ENCODE measurements around the gene PAK6.

Gene PAK6

DNA sequence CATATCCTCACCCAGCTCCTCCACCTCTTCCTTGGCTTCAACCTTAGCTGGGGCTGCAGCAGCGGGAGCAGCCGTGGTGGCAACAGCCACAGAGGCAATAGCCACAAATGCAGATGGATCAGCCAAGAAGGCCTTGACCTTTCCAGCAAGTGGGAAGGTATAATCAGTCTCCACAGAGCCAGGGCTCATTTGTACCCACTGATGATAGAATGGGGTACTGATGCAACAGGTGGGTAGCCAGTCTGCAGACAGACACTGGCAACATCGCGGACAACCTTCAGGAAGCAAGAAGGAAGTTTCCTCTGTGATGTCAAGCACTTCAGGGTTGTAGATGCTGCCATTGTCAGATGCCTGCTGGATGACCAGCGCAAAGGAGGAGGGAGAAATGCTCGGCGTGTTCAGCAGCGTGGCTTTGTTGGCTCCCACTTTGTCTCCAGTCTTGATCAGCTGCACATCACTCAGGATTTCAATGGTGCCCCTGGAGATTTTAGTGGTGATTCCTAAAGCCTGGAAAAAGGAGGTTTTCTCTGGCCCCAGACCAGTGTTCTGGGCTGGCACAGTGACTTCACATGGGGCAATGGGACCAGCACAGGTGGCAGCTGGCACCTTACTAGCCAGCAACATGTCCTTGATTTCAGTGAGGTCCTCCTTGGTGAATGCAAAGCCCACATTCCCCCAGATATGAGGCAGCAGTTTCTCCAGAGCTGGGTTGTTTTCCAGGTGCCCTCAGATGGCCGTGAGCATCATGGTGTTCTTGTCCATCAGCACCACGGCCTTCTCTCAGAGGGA is 73.7 kb downstream of the PAK6 start:
- DNase-seq = no peak

DNA sequence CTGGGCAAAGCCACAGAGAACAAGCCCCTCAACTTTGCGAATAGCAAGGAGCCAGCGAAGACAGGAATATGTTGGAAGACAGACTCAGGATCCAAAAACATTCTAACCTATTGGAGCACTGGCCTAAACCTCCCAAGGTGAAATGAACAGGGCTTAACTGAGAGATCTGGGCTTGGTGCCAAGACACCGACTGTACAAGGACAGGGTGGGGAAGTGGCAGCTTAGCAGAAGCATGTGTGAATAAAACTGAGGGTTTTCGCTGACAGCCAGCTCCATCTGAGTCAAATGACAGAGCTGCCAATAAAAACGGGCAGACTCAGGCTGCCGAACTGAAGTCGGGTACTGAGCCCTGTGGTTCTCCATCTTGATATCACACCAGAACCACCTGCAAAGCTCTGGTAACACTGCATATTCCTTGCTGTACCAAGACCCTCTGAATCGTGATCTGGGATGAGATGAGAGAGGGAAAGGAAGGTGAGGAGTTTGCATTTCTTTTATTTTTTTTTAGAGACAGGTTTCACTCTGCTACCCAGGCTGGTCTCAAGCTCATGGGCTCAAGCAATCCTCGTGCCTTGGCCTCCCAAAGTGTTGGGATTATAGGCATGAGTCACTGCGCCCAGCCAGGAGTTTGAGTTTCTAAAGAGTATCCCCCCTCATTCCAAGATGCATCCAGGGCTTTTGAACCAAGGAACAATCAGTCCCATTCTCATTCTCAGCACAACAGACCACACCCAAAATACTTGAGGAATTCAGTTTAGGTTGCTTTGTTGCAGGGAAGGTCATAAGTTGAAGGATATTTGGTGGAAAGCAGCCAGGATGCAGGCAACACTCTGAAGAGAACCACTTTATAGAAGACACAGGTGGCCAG is 74.9 kb downstream of the PAK6 start:
- peak; percentile 37 for DNase-seq

DNA sequence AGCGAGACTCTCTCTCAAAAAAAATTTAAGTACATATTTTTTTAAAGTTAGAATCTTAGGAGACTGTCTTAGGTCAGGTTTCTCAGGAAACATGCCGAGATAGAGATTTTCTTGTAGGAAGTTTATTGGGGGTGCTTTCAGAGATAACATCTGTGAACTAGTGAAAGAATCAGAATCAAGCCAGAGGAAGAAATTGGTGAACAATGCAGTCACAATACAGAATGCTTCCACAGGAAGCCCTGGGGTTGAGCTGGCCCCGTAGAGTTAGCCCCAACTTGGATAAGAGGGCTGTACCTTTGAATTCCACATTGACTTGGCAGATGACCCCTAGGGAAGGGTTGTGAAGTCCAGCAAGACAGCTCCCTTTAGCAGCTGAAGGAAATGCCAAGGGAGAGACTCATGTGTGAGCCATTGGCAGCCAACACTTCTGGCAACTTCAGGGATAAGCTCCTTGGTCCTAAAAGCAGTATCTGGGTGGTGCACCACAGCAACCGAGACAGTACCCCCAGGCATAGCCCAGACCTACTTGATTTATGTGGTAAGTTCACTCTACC is 75.9 kb downstream of the PAK6 start:
- no peak for DNase-seq

DNA sequence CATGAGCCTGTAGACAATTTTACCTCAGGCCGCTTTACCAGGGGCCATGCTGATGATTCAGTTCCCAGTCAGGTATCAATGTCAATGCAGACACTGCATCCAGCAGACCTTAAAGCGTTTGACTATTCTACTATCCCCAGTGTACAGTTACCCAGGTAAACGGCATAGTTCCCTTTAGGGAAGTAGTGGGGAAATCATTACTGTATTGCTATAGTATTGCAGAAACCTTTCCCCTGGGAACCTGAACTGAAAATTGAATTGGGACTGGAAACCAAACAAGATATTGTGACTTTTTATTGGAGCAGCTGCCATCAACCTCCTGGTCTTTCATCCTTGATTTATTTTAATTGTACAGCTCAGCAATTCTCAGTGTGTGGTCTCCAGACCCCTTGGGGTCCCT is 78.1 kb downstream of the PAK6 start:
- DNase-seq = no peak

DNA sequence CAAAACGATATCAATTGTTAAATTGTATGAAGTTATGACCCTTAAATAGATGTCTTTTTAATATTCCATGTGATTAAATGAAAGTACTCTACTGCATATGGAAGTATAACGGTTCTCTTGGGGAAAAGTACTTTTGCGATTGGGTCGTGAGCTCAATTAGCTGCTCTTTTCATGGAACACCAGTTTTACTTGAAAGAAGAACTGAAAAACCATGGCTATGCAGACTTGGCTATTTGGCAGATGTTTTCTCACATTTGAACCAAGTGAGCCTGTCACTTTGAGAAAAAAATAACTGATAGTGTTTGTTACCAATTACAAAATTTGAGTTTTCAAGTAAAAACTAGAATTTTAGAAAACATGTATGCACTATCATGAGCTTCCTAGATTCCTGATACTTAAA is 78.7 kb downstream of the PAK6 start:
- no peak for DNase-seq

DNA sequence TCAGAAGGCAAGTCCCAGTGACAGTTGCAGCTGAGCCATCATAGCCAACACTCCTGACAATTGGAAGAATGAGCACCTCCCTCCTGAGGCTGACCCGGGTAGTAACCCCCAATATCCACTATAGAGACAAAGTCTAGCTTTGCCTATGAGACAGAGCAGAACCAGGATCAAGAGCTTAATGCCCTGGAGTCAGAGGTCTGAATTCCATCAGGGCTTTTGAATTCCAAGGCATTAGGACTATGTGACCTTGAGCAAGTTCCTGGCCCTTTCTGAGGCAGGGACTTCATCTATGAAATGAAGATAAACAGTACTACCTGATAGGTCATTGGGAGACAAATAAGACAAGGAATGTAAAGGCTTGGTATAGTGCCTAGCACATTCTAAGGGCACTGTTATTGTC is 81.5 kb downstream of the PAK6 start:
- no peak for DNase-seq

DNA sequence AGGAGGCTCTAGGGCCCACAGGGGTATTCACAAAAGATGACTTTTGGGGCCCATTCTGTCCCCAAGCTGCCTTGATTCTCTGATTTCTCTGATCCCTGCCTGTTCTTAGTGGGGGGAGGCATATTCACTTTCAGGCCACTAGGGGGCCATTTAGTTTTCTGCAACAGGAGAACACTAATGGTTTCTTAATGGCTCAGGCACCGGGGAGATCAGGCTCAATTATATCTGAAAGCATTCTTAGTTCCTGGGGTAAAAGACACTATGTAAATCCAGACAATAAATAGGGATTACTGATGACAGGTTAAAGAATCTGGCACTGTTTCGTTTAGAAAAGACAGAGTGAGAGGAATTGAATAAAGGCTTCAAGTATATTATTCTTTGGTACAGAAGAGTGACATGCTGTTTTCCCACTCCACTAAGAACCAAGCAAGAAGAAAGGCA is 82.1 kb downstream of the PAK6 start:
- DNase-seq = no peak

DNA sequence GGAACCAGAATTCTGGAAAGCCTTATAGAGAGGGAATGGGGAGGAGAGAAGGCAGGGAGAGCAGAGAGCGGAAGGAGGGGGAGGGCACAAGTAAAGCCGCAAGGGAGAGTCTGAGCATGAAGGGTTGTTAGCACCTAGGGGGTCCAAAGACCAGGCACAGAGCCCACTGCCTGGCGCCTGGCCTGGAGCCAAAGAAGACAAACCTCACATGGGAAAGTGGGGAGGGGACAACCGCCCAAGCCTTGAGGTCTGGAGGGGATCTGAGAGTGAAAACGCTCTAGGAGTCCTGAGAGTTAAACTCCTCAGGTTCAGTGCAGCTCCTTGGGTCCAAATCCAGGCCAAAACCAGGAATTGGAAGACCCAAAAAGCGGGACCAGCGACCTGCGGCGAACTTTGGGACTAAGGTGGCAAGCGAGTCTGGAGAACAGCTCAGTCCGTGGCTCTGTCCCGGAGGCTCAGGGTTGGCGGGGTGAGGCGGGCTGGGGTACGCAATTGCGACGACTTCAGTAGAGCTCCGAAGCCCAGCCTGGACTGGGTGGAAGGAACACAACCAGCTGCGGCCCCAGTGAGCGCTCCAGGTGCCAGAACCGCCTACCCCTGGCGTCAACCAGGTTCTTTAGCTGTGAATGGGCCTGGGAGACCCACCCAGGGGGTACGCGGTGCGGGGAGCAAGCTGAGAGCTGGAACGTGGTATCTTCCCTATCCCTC is 83.8 kb downstream of the PAK6 start:
- no peak for DNase-seq

DNA sequence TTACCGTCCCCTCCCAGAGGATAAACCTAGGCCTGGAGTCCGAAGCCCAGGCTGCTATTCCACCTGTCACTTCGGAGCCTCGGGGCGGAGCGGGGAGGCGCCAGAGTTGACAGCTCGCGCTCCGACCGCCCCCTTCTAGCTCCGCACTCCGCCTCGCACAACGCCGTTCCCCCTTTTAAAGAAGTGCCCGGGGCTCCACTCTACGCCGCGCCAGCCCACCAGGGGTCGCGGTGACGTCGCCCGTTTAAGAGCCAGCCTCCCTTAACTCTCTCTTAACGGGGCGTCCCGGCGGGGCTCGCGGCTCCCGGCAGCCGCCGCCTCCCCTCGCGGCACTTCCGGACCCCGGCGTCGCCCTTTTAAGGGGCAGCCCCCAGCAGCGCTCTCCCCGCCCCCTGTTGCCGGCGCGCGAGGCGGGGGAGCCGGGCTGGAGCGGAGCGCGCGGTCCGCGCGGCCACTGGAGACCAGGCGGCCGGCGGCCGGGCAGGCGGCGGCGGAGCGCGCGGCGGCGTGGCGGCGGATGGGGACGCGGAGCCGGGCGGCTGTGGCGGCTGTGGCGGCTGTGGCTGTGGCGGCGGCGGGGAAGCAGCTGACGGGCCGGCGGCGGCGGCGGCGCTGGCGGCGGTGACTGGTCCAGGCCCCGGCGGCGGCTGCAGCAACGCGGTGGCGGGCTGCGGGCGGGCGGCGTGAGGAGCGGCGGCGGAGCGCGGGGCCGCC is 84.5 kb downstream of the PAK6 start, which contains the start of gene INAFM2:
TSS of gene INAFM2 (plus strand) at position 454 of the 714 bp plus-strand sequence. CDS start 364 bp downstream, outside the sequence.
- DNase-seq = no peak

DNA sequence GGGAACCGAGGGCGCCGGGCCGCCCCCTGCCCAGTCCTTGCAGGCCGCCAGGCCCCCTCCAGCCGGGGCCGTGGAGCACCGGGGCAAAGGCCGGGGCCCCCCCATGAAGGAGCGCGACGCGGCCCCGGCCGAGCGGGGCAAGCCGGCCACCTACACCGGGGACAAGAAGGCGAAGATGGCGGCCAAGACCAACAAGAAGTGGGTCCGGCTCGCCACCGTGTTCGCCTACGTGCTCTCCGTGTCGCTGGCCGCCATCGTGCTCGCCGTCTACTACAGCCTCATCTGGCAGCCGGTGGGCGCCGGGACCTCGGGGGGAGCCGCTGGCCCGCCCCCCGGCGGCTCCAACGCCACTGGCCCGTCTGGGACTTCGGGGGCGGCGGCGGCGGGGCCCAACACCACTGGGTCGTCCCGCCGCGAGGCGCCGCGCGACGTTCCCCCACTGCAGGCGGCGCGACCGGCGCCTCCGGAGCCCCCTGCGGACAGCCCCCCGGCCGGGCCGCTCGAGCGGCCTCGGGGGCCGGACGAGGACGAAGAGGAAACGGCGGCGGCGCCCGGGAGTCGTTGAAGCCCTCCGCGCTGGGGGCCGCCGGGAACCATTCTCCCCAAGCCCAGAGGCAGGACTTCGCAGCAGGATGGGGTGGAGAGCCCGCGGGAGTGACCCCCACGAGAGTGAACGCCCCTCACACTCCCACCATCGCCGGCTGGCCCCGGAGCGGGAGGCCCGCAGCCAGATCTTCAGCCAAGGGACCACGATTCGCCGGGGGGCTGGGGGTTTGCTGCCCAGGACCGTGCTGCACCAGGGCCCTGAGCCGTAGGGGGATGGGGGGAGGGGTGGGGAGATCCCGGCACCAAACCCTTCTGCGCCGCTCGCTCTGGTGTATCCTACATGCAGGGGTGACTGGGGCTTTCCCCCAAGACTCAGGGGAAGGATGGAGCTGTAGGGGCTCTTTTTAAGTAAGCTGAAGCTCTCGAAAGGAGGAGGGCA is 85.4 kb downstream of the PAK6 start:
- no peak for DNase-seq

DNA sequence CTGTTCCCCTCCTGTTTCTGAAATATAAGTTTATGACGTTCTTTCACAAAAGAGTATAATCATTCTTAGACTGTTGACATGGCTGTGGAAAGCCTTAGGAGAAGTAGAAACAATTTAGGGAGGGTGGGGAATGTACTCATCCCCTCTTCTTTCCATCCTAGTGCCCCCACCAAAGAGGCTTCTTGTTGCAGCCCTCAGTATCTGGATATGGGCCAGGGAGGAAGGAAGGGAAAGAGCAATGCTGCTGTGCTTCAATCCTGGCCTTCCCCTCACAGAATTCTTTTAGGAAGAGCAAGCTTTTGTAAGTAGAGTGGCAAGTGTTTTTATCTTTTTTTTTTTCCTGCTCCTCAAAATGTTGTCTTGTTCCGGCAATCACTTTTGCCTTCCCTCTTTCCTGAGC is 86.3 kb downstream of the PAK6 start:
- no peak for DNase-seq

DNA sequence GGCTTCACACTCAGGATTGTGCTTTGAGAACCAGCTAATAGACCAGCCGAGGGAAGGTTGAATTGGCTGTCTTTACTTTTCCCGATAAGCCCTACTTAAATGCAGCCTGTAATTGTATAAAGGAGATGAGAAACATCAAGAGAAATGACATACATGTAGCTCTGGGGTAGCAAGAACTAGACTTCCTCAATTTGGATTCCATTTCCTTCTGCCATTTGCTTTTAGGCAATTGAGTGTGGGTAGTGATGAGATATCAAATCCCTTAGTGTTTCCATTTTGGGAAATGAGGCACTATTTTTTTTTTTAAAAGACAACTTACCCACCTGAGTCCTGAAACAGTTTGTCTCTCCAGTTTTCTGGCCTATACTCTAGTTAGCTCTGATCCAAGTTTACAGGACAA is 86.8 kb downstream of the PAK6 start:
- no peak for DNase-seq

Measured in NCI-H2029 treated with DMSO at 0.1 percent for 48 hours (cell line).